ENCODE data around the gene C15orf61. TPM values are rescaled to one million over a fixed set of nuclear protein-coding genes. Genes with fewer than 3 reads are reported as not detected.

The C15orf61 gene
- total and polyA plus RNA-seq, 2 donors (not counting 1 experiment from before 2014, with no cell fraction given) = 6.1 to 6.3 TPM

DNA sequence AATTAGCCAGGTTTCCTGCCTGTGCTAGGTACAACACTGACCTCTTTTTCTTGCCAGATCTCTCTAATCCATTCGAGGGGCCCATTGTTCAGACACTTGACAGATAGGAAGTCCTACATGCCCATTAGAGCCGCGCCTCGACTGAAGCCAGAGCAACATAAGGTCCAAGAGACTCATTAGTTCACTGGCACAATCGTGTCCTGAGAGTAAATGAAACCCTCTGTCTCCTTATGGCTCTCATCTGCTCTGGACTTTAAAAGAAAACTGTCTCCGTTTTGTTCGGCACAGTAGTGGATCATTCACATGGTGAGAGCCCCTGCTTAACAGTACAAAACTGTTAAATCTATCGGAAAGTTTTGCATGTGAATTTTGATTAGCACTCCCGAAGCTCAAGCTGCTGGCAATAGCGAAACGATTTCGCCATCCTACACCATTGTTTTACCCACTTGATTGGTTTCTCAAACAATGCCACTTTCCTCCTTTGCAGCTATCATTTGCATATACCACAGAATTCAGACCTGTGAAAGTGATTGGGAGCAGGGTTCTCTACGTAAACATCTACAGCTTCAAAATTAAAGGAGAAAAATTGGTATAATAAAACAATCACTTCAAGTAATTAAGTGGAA lies 19.0 kb upstream of the C15orf61 start:
- WGBS (ENCODE audit: insufficient coverage) = 83% methylated on average over 8 of the region's 13 CpGs
- Mint-ChIP-seq H3K4me3 (no peak overlapping the region), H3K4me1 (peaks cover 19% of the 10 kb centered on the region), H3K27me3 (no peaks in the 10 kb centered on the region), H3K27ac (no peak overlapping the region), H3K9me3 (ENCODE audit: insufficient read depth) (no peaks in the 10 kb centered on the region)
- H3K79me2 ChIP-seq (ENCODE audit: control insufficient read depth, insufficient read depth, low read length) = no peaks in the 10 kb centered on the region
- no peaks in the 10 kb centered on the region for H3K9me3 ChIP-seq (ENCODE audit: control extremely low read depth in 1 of 3, control insufficient read depth in 2 of 3, insufficient read depth in 1 of 3, low read length in 2 of 3)
- DNase-seq (no peak), ATAC-seq (ENCODE audit: low read depth) (no peak)
- intact Hi-C loops (cut with micrococcal nuclease) = loop anchor here (5.0 kb wide), 1 partner anchor 335 kb away; no protein-coding TSS in a partner anchor
- no peak overlapping the region for H3K27ac ChIP-seq (ENCODE audit: low read length in 2 of 2)
- H3K27me3 ChIP-seq (replicated peaks in 1 of 4; ENCODE audit: control extremely low read depth in 1 of 4, control insufficient read depth in 3 of 4, insufficient read depth in 4 of 4, low read length in 3 of 4) = no peaks in the 10 kb centered on the region
- H3K4me1 ChIP-seq (ENCODE audit: control insufficient read depth in 2 of 2, insufficient read depth in 2 of 2, low read length in 2 of 2) = peaks cover 11 to 15% of the 10 kb centered on the region in 2 donors
- no peaks in the 10 kb centered on the region for H3K36me3 ChIP-seq (replicated peaks in 1 of 2; ENCODE audit: control extremely low read depth in 1 of 2, control insufficient read depth in 1 of 2, extremely low read depth in 1 of 2, insufficient read depth in 2 of 2, low read length in 1 of 2)
- H4K20me1 ChIP-seq (ENCODE audit: control insufficient read depth, insufficient read depth, low read length, poor library complexity, severe bottlenecking) = no peaks in the 10 kb centered on the region
- CTCF ChIA-PET = interaction anchor here (1.4 to 2.0 kb wide), 4 partner anchors 45 to 336 kb away, joined by 5 to 12 read pairs (median 6); no protein-coding TSS in a partner anchor
- TF ChIP-seq EZH2 (IDR thresholded peaks at IDR 0.05; ENCODE audit: borderline replicate concordance, insufficient read depth, low read depth, low read length, poor library complexity, severe bottlenecking) = no peak
- TF ChIP-seq, protein P1, sequence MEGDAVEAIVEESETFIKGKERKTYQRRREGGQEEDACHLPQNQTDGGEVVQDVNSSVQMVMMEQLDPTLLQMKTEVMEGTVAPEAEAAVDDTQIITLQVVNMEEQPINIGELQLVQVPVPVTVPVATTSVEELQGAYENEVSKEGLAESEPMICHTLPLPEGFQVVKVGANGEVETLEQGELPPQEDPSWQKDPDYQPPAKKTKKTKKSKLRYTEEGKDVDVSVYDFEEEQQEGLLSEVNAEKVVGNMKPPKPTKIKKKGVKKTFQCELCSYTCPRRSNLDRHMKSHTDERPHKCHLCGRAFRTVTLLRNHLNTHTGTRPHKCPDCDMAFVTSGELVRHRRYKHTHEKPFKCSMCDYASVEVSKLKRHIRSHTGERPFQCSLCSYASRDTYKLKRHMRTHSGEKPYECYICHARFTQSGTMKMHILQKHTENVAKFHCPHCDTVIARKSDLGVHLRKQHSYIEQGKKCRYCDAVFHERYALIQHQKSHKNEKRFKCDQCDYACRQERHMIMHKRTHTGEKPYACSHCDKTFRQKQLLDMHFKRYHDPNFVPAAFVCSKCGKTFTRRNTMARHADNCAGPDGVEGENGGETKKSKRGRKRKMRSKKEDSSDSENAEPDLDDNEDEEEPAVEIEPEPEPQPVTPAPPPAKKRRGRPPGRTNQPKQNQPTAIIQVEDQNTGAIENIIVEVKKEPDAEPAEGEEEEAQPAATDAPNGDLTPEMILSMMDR (IDR thresholded peaks at IDR 0.05) = no peak
- no peak overlapping the region for H2AFZ ChIP-seq (ENCODE audit: insufficient read depth, low read depth, low read length, poor library complexity, severe bottlenecking)
- H3K4me2 ChIP-seq (replicated peaks; ENCODE audit: low read depth, low read length, poor library complexity, severe bottlenecking) = no peak overlapping the region
- H3K9ac ChIP-seq (ENCODE audit: low read length) = no peak overlapping the region
- peak overlapping the region in 1 of 5 experiments; percentile 13 for H3K4me3 ChIP-seq (ENCODE audit: control extremely low read depth in 1 of 5, extremely low read depth in 1 of 5, insufficient read depth in 1 of 5, low read depth in 2 of 5, low read length in 4 of 5)
- POLR2A ChIA-PET = no interaction called here

DNA sequence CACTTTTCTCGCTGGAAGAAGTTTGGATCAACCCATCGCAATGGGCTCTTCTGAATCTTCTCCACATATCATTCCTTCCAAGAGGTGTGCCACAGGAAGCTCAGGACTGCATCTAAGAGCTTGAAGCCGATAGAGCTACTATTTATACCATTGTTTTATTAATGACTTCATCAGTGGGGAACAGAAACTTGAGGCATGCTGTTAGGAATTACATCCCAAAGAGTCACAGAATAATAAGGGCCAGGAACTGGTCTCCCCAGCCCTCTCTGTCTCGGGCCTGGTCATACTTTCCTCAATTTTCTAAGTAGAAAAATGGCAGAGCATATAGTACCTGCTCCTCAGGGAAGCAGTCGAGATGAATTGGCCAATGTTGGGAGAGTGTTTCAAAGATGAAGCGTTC lies 16.9 kb upstream of the C15orf61 start:
- TF ChIP-seq, protein P1 (IDR thresholded peaks at IDR 0.05) = no peak
- no peak for TF ChIP-seq EZH2 (IDR thresholded peaks at IDR 0.05; ENCODE audit: borderline replicate concordance, insufficient read depth, low read depth, low read length, poor library complexity, severe bottlenecking)
- Mint-ChIP-seq H3K4me1 (peaks cover 21% of the 10 kb centered on the region), H3K27me3 (no peaks in the 10 kb centered on the region), H3K27ac (no peak overlapping the region), H3K4me3 (no peak overlapping the region), H3K9me3 (ENCODE audit: insufficient read depth) (no peaks in the 10 kb centered on the region)
- DNase-seq = no peak
- no peak for ATAC-seq (ENCODE audit: low read depth)
- H3K79me2 ChIP-seq (ENCODE audit: control insufficient read depth, insufficient read depth, low read length) = no peaks in the 10 kb centered on the region
- ChIA-PET CTCF (interaction anchor here (1.4 kb wide), 1 partner anchor 332 kb away, joined by 3 read pairs; no protein-coding TSS in a partner anchor), POLR2A (no interaction called here)
- no peak overlapping the region for H3K4me2 ChIP-seq (replicated peaks; ENCODE audit: low read depth, low read length, poor library complexity, severe bottlenecking)
- no peaks in the 10 kb centered on the region for H3K36me3 ChIP-seq (replicated peaks in 1 of 2; ENCODE audit: control extremely low read depth in 1 of 2, control insufficient read depth in 1 of 2, extremely low read depth in 1 of 2, insufficient read depth in 2 of 2, low read length in 1 of 2)
- intact Hi-C loops (cut with micrococcal nuclease) = loop anchor here (5.0 kb wide), 1 partner anchor 333 kb away; no protein-coding TSS in a partner anchor
- H3K4me3 ChIP-seq (ENCODE audit: control extremely low read depth in 1 of 5, extremely low read depth in 1 of 5, insufficient read depth in 1 of 5, low read depth in 2 of 5, low read length in 4 of 5) = no peak overlapping the region
- H3K9ac ChIP-seq (ENCODE audit: low read length) = no peak overlapping the region
- no peak overlapping the region for H3K27ac ChIP-seq (ENCODE audit: low read length in 2 of 2)
- WGBS (ENCODE audit: insufficient coverage) = no CpG with 5 or more reads among the region's 6 CpGs
- peaks cover 12 to 16% of the 10 kb centered on the region in 2 donors for H3K4me1 ChIP-seq (ENCODE audit: control insufficient read depth in 2 of 2, insufficient read depth in 2 of 2, low read length in 2 of 2)
- no peaks in the 10 kb centered on the region for H3K9me3 ChIP-seq (ENCODE audit: control extremely low read depth in 1 of 3, control insufficient read depth in 2 of 3, insufficient read depth in 1 of 3, low read length in 2 of 3)
- no peaks in the 10 kb centered on the region for H3K27me3 ChIP-seq (replicated peaks in 1 of 4; ENCODE audit: control extremely low read depth in 1 of 4, control insufficient read depth in 3 of 4, insufficient read depth in 4 of 4, low read length in 3 of 4)
- no peak overlapping the region for H2AFZ ChIP-seq (ENCODE audit: insufficient read depth, low read depth, low read length, poor library complexity, severe bottlenecking)
- H4K20me1 ChIP-seq (ENCODE audit: control insufficient read depth, insufficient read depth, low read length, poor library complexity, severe bottlenecking) = no peaks in the 10 kb centered on the region

All from B cell (primary cell).